Ectodermal cell (in vitro differentiated cells): ENCODE results near the gene ANKIB1.
"Not testable (repeated sequence)": the region's sequence is repeated elsewhere in the genome, so short reads cannot be mapped to it uniquely, and the experiment has no call there.

ENCODE experiments used
- H3K27ac ChIP-seq: 2 replicates; pipeline ENCODE4 v1.7.0; 2013; ENCODE audit warnings: mild to moderate bottlenecking, low read depth, low read length; ENCODE audit not compliant: insufficient read depth, poor library complexity, severe bottlenecking
- H3K27me3 ChIP-seq: 2 replicates; pipeline ENCODE4 v1.7.0; 2013; ENCODE audit warnings: mild to moderate bottlenecking, low read length; ENCODE audit not compliant: insufficient read depth, control insufficient read depth, poor library complexity, severe bottlenecking
- H3K36me3 ChIP-seq: one replicate; pipeline ENCODE4 v1.7.0; 2013; ENCODE audit warnings: low read length; ENCODE audit not compliant: control insufficient read depth, insufficient read depth
- H3K4me1 ChIP-seq: one replicate; pipeline ENCODE4 v1.7.0; 2013; ENCODE audit warnings: low read length; ENCODE audit not compliant: control insufficient read depth, insufficient read depth
- H3K4me3 ChIP-seq: 2 replicates; pipeline ENCODE4 v1.7.0; 2013; ENCODE audit warnings: low read depth, low read length, control low read depth; ENCODE audit not compliant: insufficient read depth
- H3K9me3 ChIP-seq: 2 replicates; pipeline ENCODE4 v1.7.0; 2013; ENCODE audit warnings: mild to moderate bottlenecking, low read length, moderate library complexity; ENCODE audit not compliant: control insufficient read depth
- WGBS, 2 experiments: methylation state at CpG; one replicate each; pipeline ENCODE4 v1.1.7; 2013; ENCODE audit warnings: missing lambda C conversion rate in 2 of 2; 5-methylcytosine and 5-hydroxymethylcytosine counted together

Gene ANKIB1

GRCh38 chr7:92354214-92354613 is 108.4 kb downstream of the ANKIB1 start:
- H3K36me3 ChIP-seq, result no peaks in the 10 kb centered on the region
- 91 to 93% methylated on average over 1 of the region's 1 CpG for WGBS, 2 experiments

GRCh38 chr7:92356406-92356805 is 110.6 kb downstream of the ANKIB1 start:
- Histone ChIP-seq H3K9me3 (no peaks in the 10 kb centered on the region), H3K36me3 (no peaks in the 10 kb centered on the region), H3K4me3 (no peak overlapping the region), H3K4me1 (no peaks in the 10 kb centered on the region), H3K27ac (no peak overlapping the region), H3K27me3 (no peaks in the 10 kb centered on the region)

More at GRCh38 chr7:92354214-92354613, 108.4 kb downstream of the ANKIB1 start:
- Histone ChIP-seq H3K27ac (no peak overlapping the region), H3K9me3 (no peaks in the 10 kb centered on the region), H3K4me1 (no peaks in the 10 kb centered on the region), H3K27me3 (no peaks in the 10 kb centered on the region), H3K4me3 (no peak overlapping the region)

- Histone ChIP-seq H3K9me3 (no peaks in the 10 kb centered on the region), H3K27me3 (no peaks in the 10 kb centered on the region), H3K27ac (no peak overlapping the region), H3K4me3 (no peak overlapping the region), H3K36me3 (no peaks in the 10 kb centered on the region), H3K4me1 (no peaks in the 10 kb centered on the region)
- WGBS, 2 experiments, result 91 to 94% methylated on average over 4 of the region's 4 CpGs
Observed at GRCh38 chr7:92357260-92357659, 111.5 kb downstream of the ANKIB1 start.

GRCh38 chr7:92359179-92359578 is 113.4 kb downstream of the ANKIB1 start:
- not testable (repeated sequence) for H3K4me1 ChIP-seq, H3K4me3 ChIP-seq, H3K9me3 ChIP-seq, H3K36me3 ChIP-seq, H3K27me3 ChIP-seq, H3K27ac ChIP-seq
- WGBS, 2 experiments, result 91 to 94% methylated on average over 2 of the region's 2 CpGs

- no peaks in the 10 kb centered on the region for H3K27me3 ChIP-seq
- H3K9me3 ChIP-seq, result no peaks in the 10 kb centered on the region
- no peak overlapping the region for H3K4me3 ChIP-seq
- H3K27ac ChIP-seq, result no peak overlapping the region
- H3K4me1 ChIP-seq, result no peaks in the 10 kb centered on the region
- H3K36me3 ChIP-seq, result no peaks in the 10 kb centered on the region
- 92 to 98% methylated on average over 3 of the region's 3 CpGs for WGBS, 2 experiments
Observed at GRCh38 chr7:92359801-92360200, 114.0 kb downstream of the ANKIB1 start.

GRCh38 chr7:92360387-92360786 is 114.6 kb downstream of the ANKIB1 start:
- 71 to 100% methylated on average over 1 of the region's 1 CpG for WGBS, 2 experiments
- Histone ChIP-seq H3K36me3 (no peaks in the 10 kb centered on the region), H3K27ac (no peak overlapping the region)

GRCh38 chr7:92362131-92362530 is 116.4 kb downstream of the ANKIB1 start:
- 97 to 98% methylated on average over 2 of the region's 2 CpGs for WGBS, 2 experiments
- Histone ChIP-seq H3K27ac (no peak overlapping the region), H3K9me3 (no peaks in the 10 kb centered on the region), H3K27me3 (no peaks in the 10 kb centered on the region), H3K4me3 (no peak overlapping the region), H3K36me3 (no peaks in the 10 kb centered on the region), H3K4me1 (no peaks in the 10 kb centered on the region)

More at GRCh38 chr7:92360387-92360786, 114.6 kb downstream of the ANKIB1 start:
- Histone ChIP-seq H3K9me3 (no peaks in the 10 kb centered on the region), H3K4me3 (no peak overlapping the region), H3K27me3 (no peaks in the 10 kb centered on the region), H3K4me1 (no peaks in the 10 kb centered on the region)

- no peaks in the 10 kb centered on the region for H3K4me1 ChIP-seq
- H3K27ac ChIP-seq, result no peak overlapping the region
- 89 to 95% methylated on average over 2 of the region's 2 CpGs for WGBS, 2 experiments
- no peak overlapping the region for H3K4me3 ChIP-seq
- no peaks in the 10 kb centered on the region for H3K27me3 ChIP-seq
- H3K9me3 ChIP-seq, result no peaks in the 10 kb centered on the region
- H3K36me3 ChIP-seq, result no peaks in the 10 kb centered on the region
Observed at GRCh38 chr7:92366730-92367129, 121.0 kb downstream of the ANKIB1 start.

GRCh38 chr7:92368741-92369140 is 123.0 kb downstream of the ANKIB1 start:
- no peaks in the 10 kb centered on the region for H3K27me3 ChIP-seq
- no peaks in the 10 kb centered on the region for H3K9me3 ChIP-seq
- no peak overlapping the region for H3K27ac ChIP-seq
- H3K4me1 ChIP-seq, result no peaks in the 10 kb centered on the region
- H3K36me3 ChIP-seq, result no peaks in the 10 kb centered on the region
- 88 to 100% methylated on average over 1 of the region's 1 CpG for WGBS, 2 experiments
- no peak overlapping the region for H3K4me3 ChIP-seq

- Histone ChIP-seq H3K9me3 (peaks cover 3% of the 10 kb centered on the region), H3K27me3 (no peaks in the 10 kb centered on the region), H3K36me3 (peaks cover 11% of the 10 kb centered on the region), H3K4me3 (no peak overlapping the region), H3K4me1 (no peaks in the 10 kb centered on the region), H3K27ac (no peak overlapping the region)
Observed at GRCh38 chr7:92375013-92375412, 129.2 kb downstream of the ANKIB1 start.

- Histone ChIP-seq H3K36me3 (no peaks in the 10 kb centered on the region), H3K27ac (no peak overlapping the region), H3K4me1 (no peaks in the 10 kb centered on the region), H3K9me3 (no peaks in the 10 kb centered on the region), H3K27me3 (no peaks in the 10 kb centered on the region), H3K4me3 (no peak overlapping the region)
- 93 to 96% methylated on average over 5 of the region's 5 CpGs for WGBS, 2 experiments
Observed at GRCh38 chr7:92391071-92391470, 145.3 kb downstream of the ANKIB1 start.
